Fibroblast of skin of abdomen (primary cell): ENCODE results near the gene ZNF385B.
A peak's percentile ranks its signal among the peaks of the same experiment; 100 is the strongest.
"Not testable (repeated sequence)": the region's sequence is repeated elsewhere in the genome, so short reads cannot be mapped to it uniquely, and the experiment has no call there.

Source experiments
- DNase-seq: peaks from one replicate; pipeline ENCODE4 v3.0.0-alpha.2; 2013

Gene ZNF385B

DNA sequence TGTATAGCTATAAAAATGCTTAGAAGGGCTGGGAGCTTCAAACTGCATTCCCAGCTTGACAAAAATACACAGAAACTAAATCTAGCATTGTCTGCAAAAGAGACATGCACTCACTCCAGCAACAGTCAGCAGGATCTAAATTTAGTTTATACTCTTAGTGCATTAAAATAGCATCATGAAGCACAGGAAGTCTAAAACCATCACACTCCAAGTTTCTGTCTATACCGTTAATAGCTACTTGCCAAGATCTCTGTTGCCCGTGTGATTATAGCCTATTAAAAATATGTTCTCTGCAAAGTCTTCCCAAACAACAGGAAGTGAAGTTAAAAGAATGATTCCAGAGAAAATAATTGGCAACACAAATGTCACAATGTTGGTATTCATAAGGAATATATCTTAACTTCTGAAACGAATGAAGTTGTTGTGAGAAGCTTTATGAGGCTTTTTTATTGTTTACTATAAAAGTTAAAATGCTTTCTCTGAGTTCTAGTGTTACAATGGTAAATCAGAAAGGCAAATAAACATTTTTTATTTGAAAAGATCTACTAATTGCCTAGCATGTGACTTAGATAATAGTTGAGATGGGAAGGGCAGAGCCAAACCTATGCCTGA is 184.2 kb downstream of the ZNF385B start:
- DNase-seq: no peak

DNA sequence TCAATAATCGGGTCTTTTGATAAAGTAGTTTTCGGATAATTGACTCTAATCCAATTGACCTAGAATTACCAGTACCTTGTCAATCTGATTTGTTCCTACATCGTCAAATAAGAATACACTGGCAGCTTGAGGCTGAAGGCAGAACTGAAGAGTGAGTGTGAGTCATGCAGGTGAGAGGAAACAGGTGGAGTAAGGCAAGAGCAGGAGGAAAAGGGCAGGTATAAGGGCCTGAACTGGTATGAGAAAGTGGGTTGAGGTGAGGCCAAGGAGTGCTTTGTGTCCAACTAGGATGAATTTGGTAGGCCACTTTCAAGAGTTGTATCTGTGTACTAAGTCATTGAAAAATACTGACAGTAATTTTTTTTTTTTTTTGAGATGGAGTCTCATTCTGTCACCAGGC is 186.0 kb downstream of the ZNF385B start:
- no peak for DNase-seq

GRCh38 chr2:179671043-179671981 is 190.1 kb downstream of the ZNF385B start:
- no peak for DNase-seq

DNA sequence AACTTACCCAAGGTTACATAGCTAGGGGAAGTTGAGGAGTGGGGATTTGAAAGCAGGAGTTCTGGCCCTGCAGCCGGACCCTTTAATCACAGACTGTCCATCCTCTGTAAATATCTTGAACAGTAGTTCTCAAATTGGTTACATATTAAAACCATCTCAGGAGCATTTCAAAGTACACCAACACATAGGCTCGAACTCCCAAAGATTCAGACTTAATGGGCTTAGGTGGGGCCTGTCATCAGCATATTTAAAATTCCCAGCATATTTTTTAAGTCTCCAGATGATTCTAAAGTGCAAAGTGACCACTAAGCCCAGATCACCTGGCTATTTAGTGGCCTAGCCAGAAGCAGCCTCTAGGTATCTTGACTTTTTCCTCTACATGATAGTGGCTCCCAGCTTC is 192.2 kb downstream of the ZNF385B start:
- no peak for DNase-seq

GRCh38 chr2:179664972-179665812 is 196.2 kb downstream of the ZNF385B start:
- DNase-seq: no peak

DNA sequence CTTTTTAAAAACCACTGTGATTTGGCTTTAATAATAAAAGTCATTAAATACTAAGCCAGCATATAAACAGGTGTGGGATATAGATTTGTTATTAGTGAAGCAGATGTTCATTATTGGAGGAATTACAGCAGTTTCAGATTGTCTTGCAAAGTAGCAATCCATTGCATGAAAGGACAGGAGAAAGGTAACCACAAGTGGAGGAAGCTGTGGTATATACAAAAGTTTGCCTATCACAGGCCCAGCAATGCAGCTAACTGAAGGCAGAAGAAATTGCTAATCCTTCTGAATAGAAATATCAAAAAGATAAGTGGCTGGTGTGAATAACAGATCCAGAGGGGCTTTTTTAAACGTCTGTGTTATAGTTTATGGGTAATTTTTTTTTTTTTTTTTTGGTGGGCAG is 199.4 kb downstream of the ZNF385B start:
- DNase-seq: no peak

DNA sequence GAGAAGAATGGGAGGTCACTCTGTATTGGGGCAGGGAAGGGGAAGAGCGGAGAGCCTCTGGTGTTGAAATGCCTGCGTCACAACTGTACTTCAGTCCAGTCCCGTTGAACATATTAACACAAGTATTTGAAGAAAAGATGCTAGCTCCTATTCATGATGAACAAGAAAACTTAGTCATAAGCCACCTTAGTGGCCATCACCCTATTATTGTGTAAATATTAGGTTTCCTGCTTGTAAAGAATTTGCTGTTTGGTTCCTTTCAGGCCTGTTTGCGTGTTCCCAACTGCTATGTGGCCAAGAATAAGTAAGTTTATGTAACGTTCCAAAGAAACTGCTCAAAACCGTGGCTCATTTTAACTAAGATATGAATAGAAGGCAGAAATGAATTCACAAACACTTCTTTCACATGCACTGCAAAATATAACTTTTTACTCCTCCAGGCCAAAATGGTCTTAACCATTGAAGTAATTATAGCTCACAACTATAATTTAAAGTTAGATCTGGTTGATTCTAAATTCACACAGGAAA is 204.3 kb downstream of the ZNF385B start:
- DNase-seq: no peak

- DNase-seq: peak; percentile 46
Observed at GRCh38 chr2:179655627-179656026, 205.8 kb downstream of the ZNF385B start.

GRCh38 chr2:179654806-179655205 is 206.6 kb downstream of the ZNF385B start:
- no peak for DNase-seq

- DNase-seq: no peak
Observed at GRCh38 chr2:179652296-179652695, 209.1 kb downstream of the ZNF385B start.

DNA sequence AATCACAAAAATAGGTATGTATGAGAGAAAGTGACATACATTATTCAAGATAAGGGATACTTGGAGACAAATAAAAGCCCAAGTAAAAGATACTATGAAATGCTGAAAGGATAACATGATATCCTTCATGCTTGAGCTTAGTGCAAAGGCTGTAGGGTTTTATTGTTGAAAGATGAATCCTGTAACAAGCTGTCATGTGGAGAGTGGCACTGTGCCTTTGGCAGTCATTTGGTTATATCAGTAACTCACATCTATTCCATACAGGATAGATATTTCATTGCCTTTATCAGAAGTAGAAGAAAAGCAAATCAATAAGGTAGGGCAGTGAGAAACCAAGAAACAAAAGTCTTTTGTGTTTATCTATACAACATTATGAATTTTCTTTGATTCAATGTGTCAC is 211.0 kb downstream of the ZNF385B start:
- DNase-seq: no peak

DNA sequence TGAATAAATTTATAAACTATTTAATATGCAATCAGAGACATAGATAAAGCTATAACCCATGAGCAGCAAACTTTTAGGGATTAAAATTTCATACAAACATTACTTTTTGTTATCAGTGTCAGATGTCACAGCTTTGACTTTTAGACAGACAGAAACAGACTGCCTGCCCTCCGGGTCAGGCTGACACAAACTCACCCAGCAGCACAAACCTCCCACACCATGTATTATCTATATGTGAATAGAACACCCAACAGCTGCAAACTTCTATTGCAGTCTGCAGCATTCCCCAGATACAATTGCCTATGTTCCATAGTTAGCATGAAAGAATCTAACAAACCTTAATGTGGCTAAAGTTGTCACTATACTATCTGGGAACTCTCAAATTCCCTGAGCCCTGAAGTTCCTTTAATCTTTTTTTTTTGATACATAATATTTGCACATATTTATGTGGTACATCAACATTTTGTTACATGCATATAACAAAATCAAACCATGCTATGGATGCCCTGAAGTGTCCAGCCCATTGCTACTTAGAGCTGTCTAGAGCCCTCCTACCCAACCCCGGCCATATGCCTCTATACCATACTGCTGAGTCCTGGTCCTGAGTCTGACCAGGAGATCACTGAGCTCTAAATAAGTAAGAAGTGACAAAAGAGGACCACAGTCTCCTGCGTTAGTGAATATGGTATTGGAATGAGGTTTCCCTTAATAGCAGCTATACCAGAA is 214.4 kb downstream of the ZNF385B start:
- DNase-seq: no peak

DNA sequence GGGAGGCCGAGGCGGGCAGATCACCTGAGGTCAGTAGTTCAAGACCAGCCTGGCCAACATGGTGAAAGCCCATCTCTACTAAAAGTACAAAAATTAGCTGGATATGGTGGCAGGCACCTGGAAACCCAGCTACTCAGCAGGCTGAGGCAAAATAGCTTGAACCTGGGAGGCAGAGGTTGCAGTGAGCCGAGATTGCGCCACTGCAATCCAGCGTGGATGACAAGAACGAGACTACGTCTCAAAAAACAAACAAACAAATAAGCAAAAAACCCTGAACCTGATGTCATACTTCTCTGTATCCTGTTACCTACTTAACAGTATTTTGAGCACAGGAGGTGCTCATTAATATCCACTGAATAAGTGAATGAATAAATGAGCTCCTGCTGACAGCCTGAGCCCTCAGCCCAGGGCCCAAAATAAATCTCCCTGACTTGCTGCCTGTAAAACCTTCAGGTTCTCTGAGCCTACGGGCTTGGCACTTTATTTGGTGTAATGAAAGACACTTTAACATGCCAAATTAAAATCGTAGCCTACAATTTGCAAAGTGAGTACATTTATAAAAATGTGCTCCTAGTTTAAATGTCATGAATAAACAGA is 215.1 kb downstream of the ZNF385B start:
- no peak for DNase-seq

- DNase-seq: no peak
Observed at GRCh38 chr2:179645047-179645446, 216.4 kb downstream of the ZNF385B start.

DNA sequence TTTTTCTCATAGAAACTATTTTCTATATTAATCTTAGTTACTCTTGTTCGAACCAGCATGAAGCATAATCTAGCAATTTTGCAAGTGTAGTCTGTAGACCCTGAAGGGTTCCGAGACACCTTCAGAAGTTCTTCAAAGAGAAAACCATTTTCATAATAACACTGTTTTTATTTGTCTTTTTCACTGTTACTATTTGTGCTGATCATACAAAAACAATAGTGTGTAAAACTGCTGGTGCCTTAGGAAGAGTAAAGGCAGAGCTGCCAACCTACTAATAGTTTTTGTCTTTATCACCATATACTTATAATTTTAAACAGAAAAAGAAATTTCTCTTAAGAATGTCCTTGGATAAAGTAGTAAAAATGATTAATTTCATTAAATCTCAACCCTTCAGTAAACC is 218.9 kb downstream of the ZNF385B start:
- no peak for DNase-seq

DNA sequence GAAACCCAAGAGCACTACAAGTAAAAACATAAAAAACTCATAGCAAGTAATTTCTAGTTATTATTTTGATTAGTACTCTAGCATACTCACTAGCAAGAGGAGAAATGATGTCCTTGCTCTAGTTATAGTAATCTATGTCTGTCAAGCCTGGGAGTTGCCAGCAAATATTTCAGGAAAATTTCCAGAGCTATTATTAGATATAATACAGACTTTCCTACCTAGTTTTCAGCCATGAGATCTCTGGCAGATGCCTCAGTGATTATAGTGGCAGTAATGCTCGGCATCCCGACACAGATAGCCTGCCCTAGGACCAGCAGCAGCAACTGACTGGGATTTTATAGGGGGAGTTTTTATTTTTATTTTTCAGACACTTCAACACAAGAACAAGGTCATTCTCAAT is 224.4 kb downstream of the ZNF385B start:
- no peak for DNase-seq

DNA sequence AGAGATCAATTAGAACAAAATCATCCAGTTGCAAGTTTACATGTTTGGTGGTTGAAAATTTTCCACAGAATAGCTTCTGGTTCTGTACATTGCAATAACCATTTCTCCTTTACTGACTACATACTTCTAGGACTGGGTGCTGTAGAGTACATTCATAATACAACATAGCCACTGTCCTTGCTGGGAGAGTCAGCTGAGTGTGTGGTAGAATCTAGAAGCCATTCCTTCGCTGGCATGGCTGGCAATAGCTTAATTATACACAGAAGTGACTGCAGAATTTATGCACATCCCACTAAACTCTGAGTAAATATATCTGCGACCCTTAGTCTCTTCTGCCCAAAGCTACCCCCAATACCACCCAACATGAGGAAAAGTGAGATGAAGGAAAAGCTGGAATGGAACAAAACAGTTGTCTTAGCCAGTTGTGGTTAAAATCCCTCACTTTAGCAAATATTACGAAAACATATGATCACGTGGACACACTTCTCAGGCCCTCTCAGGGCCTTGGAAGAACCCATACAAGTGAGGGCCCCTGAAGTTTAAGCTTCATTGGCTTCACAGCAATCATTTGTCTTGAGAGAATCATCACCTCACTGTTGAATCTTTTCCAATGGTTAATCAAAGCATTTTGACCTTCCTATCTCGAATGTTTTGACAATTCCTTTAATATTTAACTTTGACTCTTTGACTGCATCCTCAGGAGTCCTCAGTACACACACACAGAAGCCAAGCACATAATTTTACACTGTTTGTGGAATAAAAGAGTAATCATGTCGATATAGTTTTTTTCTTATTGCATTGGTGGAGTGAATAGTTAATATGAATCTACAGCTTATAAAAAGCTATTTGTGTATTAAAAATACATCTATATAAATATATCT is 225.1 kb downstream of the ZNF385B start:
- DNase-seq: no peak

- not testable (repeated sequence) for DNase-seq
Observed at GRCh38 chr2:179631769-179632385, 229.5 kb downstream of the ZNF385B start.

DNA sequence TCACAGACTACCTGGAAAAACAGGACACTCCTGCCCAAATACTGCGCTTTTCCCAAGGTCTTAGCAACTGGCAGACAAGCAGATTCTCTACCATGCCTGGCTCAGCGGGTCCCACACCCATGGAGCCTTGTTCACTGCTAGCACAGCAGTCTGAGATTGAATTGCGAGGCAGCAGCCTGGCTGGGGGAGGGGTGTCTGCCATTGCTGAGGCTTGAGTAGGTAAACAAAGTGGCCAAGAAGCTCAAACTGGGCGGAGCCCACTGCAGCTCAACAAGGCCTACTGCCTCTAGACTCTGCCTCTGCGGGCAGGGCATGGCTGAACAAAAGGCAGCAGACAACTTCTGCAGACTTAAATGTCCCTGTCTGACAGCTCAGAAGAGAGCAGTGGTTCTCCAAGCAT is 231.6 kb downstream of the ZNF385B start:
- not testable (repeated sequence) for DNase-seq

GRCh38 chr2:179626261-179626660 is 235.2 kb downstream of the ZNF385B start:
- peak; percentile 33 for DNase-seq
